OCI-LY1 (cell line): ENCODE results near the gene MAN2B2.

ENCODE experiments used
- H2AFZ ChIP-seq: fragments of 200-600 bp; sonication (generic), shearing (Covaris generic); 2 replicates; pipeline ENCODE4 v1.6.0; 2014; ENCODE audit warnings: antibody characterized with exemption, mild to moderate bottlenecking, low read length
- H3F3A ChIP-seq: fragments of 200-600 bp; sonication (generic), shearing (Covaris generic); 2 replicates; pipeline ENCODE4 v1.6.0; 2014; ENCODE audit warnings: mild to moderate bottlenecking, antibody characterized with exemption, low read length, moderate library complexity; ENCODE audit not compliant: insufficient read depth
- H3K27ac ChIP-seq: fragments of 200-600 bp; sonication (generic); 2 replicates; pipeline ENCODE4 v1.5.1; 2014; ENCODE audit warnings: low read length, mixed run types, mild to moderate bottlenecking, low read depth; ENCODE audit not compliant: poor library complexity, severe bottlenecking
- H3K27me3 ChIP-seq: fragments of 200-600 bp; sonication (generic); 2 replicates; pipeline ENCODE4 v1.6.0; 2014; ENCODE audit warnings: antibody characterized with exemption, mild to moderate bottlenecking, low read length, moderate library complexity; ENCODE audit not compliant: insufficient read depth
- H3K36me3 ChIP-seq: fragments of 200-600 bp; sonication (generic); 2 replicates; pipeline ENCODE4 v1.6.1; 2014; ENCODE audit warnings: mild to moderate bottlenecking, antibody characterized with exemption, low read length, moderate library complexity, mixed read lengths; ENCODE audit not compliant: insufficient read depth
- H3K4me1 ChIP-seq: fragments of 200-600 bp; sonication (generic); 2 replicates; pipeline ENCODE4 v1.5.1; 2014; ENCODE audit warnings: mild to moderate bottlenecking, low read length, moderate library complexity; ENCODE audit not compliant: insufficient read depth, severe bottlenecking
- H3K4me2 ChIP-seq: fragments of 200-600 bp; sonication (generic), shearing (Covaris generic); 2 replicates; pipeline ENCODE4 v1.6.1; 2014; ENCODE audit warnings: low read length
- H3K4me3 ChIP-seq: fragments of 200-600 bp; sonication (generic); 2 replicates; pipeline ENCODE4 v1.5.1; 2014; ENCODE audit warnings: low read length, low read depth, mild to moderate bottlenecking, mixed read lengths; ENCODE audit not compliant: poor library complexity, severe bottlenecking
- H3K79me2 ChIP-seq: fragments of 200-600 bp; shearing (Covaris generic); 2 replicates; pipeline ENCODE4 v1.6.1; 2016; ENCODE audit warnings: mixed run types, low read length, mixed read lengths; ENCODE audit not compliant: insufficient read depth
- H3K9ac ChIP-seq: fragments of 200-600 bp; sonication (generic), shearing (Covaris generic); 2 replicates; pipeline ENCODE4 v1.6.1; 2014; ENCODE audit warnings: mild to moderate bottlenecking, low read length, mixed read lengths
- H3K9me2 ChIP-seq: fragments of 200-600 bp; sonication (generic), shearing (Covaris generic); 2 replicates; pipeline ENCODE4 v1.6.1; 2014; ENCODE audit warnings: low read depth, mild to moderate bottlenecking, low read length, mixed read lengths
- H3K9me3 ChIP-seq: fragments of 200-600 bp; shearing (Covaris generic); 2 replicates; pipeline ENCODE4 v1.6.1; 2014; ENCODE audit warnings: low read length, mixed read lengths
- H4K20me1 ChIP-seq: fragments of 200-600 bp; sonication (generic), shearing (Covaris generic); 2 replicates; pipeline ENCODE4 v1.6.0; 2016; ENCODE audit warnings: mild to moderate bottlenecking, low read length; ENCODE audit not compliant: insufficient read depth
- EZH2 ChIP-seq: fragments of 200-600 bp; sonication (generic), shearing (Covaris generic); IDR thresholded peaks from 2 replicates; pipeline ENCODE4 v1.8.0; 2017; ENCODE audit warnings: borderline replicate concordance, mixed run types, mild to moderate bottlenecking, antibody characterized with exemption, low read length, moderate library complexity, mixed read lengths
- TF ChIP-seq, protein P1 (sequence below): fragments of 200-600 bp; sonication (generic), shearing (Covaris generic); IDR thresholded peaks from 2 replicates; pipeline ENCODE4 v1.5.1; 2017; ENCODE audit warnings: mild to moderate bottlenecking, antibody characterized with exemption, low read length, moderate library complexity, mixed read lengths

Gene MAN2B2

GRCh38 chr4:6540879-6541278, 34.1 kb upstream of the MAN2B2 start:
- Histone ChIP-seq H3K79me2 (no peaks in the 10 kb centered on the region), H3K9ac (no peak overlapping the region), H3K9me2 (no peaks in the 10 kb centered on the region), H2AFZ (no peak overlapping the region), H3K4me3 (no peak overlapping the region), H3K4me2 (no peak overlapping the region), H3K36me3 (no peaks in the 10 kb centered on the region), H4K20me1 (no peaks in the 10 kb centered on the region), H3K4me1 (no peaks in the 10 kb centered on the region), H3K27ac (no peak overlapping the region), H3F3A (no peaks in the 10 kb centered on the region), H3K9me3 (no peaks in the 10 kb centered on the region), H3K27me3 (no peaks in the 10 kb centered on the region)
- TF ChIP-seq, protein P1, sequence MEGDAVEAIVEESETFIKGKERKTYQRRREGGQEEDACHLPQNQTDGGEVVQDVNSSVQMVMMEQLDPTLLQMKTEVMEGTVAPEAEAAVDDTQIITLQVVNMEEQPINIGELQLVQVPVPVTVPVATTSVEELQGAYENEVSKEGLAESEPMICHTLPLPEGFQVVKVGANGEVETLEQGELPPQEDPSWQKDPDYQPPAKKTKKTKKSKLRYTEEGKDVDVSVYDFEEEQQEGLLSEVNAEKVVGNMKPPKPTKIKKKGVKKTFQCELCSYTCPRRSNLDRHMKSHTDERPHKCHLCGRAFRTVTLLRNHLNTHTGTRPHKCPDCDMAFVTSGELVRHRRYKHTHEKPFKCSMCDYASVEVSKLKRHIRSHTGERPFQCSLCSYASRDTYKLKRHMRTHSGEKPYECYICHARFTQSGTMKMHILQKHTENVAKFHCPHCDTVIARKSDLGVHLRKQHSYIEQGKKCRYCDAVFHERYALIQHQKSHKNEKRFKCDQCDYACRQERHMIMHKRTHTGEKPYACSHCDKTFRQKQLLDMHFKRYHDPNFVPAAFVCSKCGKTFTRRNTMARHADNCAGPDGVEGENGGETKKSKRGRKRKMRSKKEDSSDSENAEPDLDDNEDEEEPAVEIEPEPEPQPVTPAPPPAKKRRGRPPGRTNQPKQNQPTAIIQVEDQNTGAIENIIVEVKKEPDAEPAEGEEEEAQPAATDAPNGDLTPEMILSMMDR: no peak
- TF ChIP-seq EZH2: no peak

DNA sequence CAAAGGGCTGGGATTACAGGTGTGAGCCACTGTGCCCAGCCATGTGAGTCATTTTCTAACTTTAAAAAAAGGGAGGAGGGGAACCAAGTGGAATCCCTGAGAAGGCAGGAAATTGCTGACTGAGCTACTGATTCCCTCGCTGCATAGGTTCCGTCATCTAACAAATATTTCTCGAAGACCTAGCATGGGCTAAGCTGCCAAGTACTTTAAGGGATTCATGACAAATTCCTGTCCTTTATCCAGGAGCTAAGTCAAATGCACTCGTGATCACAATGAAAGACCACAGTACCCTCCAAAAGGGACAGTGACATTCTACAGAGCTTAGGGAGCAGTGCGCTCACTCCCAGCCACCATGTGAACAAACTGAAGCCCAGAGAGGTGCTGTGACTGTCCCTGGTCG, 33.2 kb upstream of the MAN2B2 start:
- Histone ChIP-seq H3K36me3 (no peaks in the 10 kb centered on the region), H3K4me3 (no peak overlapping the region), H3K27me3 (no peaks in the 10 kb centered on the region), H3K27ac (no peak overlapping the region), H3F3A (no peaks in the 10 kb centered on the region), H3K4me2 (no peak overlapping the region), H4K20me1 (no peaks in the 10 kb centered on the region), H3K9ac (no peak overlapping the region), H3K4me1 (no peaks in the 10 kb centered on the region), H3K79me2 (no peaks in the 10 kb centered on the region), H2AFZ (no peak overlapping the region), H3K9me3 (no peaks in the 10 kb centered on the region), H3K9me2 (no peaks in the 10 kb centered on the region)
- no peak for TF ChIP-seq EZH2
- TF ChIP-seq, protein P1: no peak

DNA sequence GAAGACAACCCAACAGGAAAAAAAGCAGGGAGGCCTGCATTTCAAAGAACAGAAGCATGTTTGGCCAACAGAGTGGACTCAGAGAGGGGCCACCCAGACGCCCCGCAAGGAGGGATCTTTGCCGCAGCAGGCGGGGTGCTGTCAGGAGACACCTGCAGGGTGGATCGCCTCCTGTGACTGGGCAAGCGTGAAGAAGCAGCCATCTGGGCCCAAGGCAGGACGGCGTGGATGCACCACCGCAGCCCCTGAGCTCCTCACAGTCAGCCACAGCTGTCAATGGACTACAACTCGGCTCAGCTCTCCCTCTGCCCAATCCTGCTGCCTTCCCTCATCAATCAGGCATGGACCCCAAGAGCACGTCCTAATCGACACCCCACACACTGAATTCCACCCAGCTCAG, 32.0 kb upstream of the MAN2B2 start:
- no peak for TF ChIP-seq EZH2
- TF ChIP-seq, protein P1: no peak
- no peaks in the 10 kb centered on the region for H4K20me1 ChIP-seq
- H3K4me2 ChIP-seq: no peak overlapping the region
- no peaks in the 10 kb centered on the region for H3K79me2 ChIP-seq
- H3K4me3 ChIP-seq: no peak overlapping the region
- H3K9ac ChIP-seq: no peak overlapping the region
- H3K27me3 ChIP-seq: no peaks in the 10 kb centered on the region
- no peaks in the 10 kb centered on the region for H3K36me3 ChIP-seq
- H3K27ac ChIP-seq: no peak overlapping the region
- no peaks in the 10 kb centered on the region for H3K4me1 ChIP-seq
- H3K9me2 ChIP-seq: no peaks in the 10 kb centered on the region
- no peak overlapping the region for H2AFZ ChIP-seq
- no peaks in the 10 kb centered on the region for H3F3A ChIP-seq
- no peaks in the 10 kb centered on the region for H3K9me3 ChIP-seq
